Loucy (cell line): ENCODE results near the gene RSF1.

ENCODE experiments used
- H2AFZ ChIP-seq: fragments of 200-600 bp; sonication (generic); 2 replicates; pipeline ENCODE4 v1.6.0; 2016; ENCODE audit warnings: antibody characterized with exemption, mild to moderate bottlenecking, low read length, moderate library complexity
- H3F3A ChIP-seq: fragments of 200-600 bp; 2 replicates; pipeline ENCODE4 v1.6.0; 2016; ENCODE audit warnings: antibody characterized with exemption, low read depth, mild to moderate bottlenecking
- H3K27me3 ChIP-seq: fragments of 200-600 bp; sonication (generic); 2 replicates; pipeline ENCODE4 v1.6.1; 2014; ENCODE audit warnings: low read length, mild to moderate bottlenecking; ENCODE audit not compliant: insufficient read depth, poor library complexity, severe bottlenecking
- H3K36me3 ChIP-seq: fragments of 200-600 bp; sonication (generic); 2 replicates; pipeline ENCODE4 v1.6.1; 2016; ENCODE audit warnings: low read length; ENCODE audit not compliant: insufficient read depth
- H3K4me1 ChIP-seq: fragments of 200-600 bp; sonication (generic); 2 replicates; pipeline ENCODE4 v1.5.1; 2014; ENCODE audit warnings: low read length, mild to moderate bottlenecking; ENCODE audit not compliant: insufficient read depth, poor library complexity, severe bottlenecking
- H3K4me2 ChIP-seq: fragments of 200-600 bp; sonication (generic); 2 replicates; pipeline ENCODE4 v1.6.0; 2014; ENCODE audit warnings: antibody characterized with exemption, low read length, low read depth, mild to moderate bottlenecking; ENCODE audit not compliant: poor library complexity, severe bottlenecking
- H3K4me3 ChIP-seq: fragments of 200-600 bp; sonication (generic); 2 replicates; pipeline ENCODE4 v1.5.1; 2014; ENCODE audit warnings: low read length, mild to moderate bottlenecking, mixed read lengths; ENCODE audit not compliant: poor library complexity, severe bottlenecking
- H3K79me2 ChIP-seq: fragments of 200-600 bp; sonication (generic); 2 replicates; pipeline ENCODE4 v1.6.1; 2014; ENCODE audit warnings: low read length; ENCODE audit not compliant: insufficient read depth
- H3K9ac ChIP-seq: fragments of 200-600 bp; sonication (generic); 2 replicates; pipeline ENCODE4 v1.6.0; 2014; ENCODE audit warnings: mild to moderate bottlenecking, low read depth, low read length, moderate library complexity; ENCODE audit not compliant: poor library complexity, severe bottlenecking
- H3K9me2 ChIP-seq: fragments of 200-600 bp; sonication (generic); replicated peaks from 2 replicates; pipeline ENCODE4 v1.6.1; 2016; ENCODE audit warnings: low read depth, low read length, mixed read lengths
- H3K9me3 ChIP-seq: fragments of 200-600 bp; sonication (generic); 2 replicates; pipeline ENCODE4 v1.6.1; 2014; ENCODE audit warnings: mild to moderate bottlenecking, antibody characterized with exemption, low read length, low read depth; ENCODE audit not compliant: insufficient read depth
- H4K20me1 ChIP-seq: fragments of 200-600 bp; sonication (generic); 2 replicates; pipeline ENCODE4 v1.6.0; 2014; ENCODE audit warnings: antibody characterized with exemption, low read length, mild to moderate bottlenecking; ENCODE audit not compliant: insufficient read depth, poor library complexity, severe bottlenecking
- CTCF ChIP-seq: fragments of 200-600 bp; sonication (generic); conservative IDR thresholded peaks from 2 replicates; pipeline ENCODE4 v1.5.1; 2014; ENCODE audit warnings: mild to moderate bottlenecking, antibody characterized with exemption, low read length
- EZH2phosphoT487 ChIP-seq: fragments of 200-600 bp; IDR thresholded peaks from 2 replicates; pipeline ENCODE4 v1.6.1; 2018; ENCODE audit warnings: antibody characterized with exemption, mild to moderate bottlenecking, moderate library complexity, borderline replicate concordance

RSF1 gene

GRCh38 chr11:77732143-77732542 is 88.4 kb downstream of the RSF1 start:
- H2AFZ ChIP-seq: no peak overlapping the region
- no peaks in the 10 kb centered on the region for H3K79me2 ChIP-seq
- H3K4me1 ChIP-seq: no peaks in the 10 kb centered on the region
- H3K9me3 ChIP-seq: peaks cover 10% of the 10 kb centered on the region; the same call in 1 of the 2 replicates
- no peak overlapping the region for H3K4me3 ChIP-seq
- no peak overlapping the region for H3K9ac ChIP-seq
- H3K4me2 ChIP-seq: no peak overlapping the region
- no peaks in the 10 kb centered on the region for H3F3A ChIP-seq
- no peaks in the 10 kb centered on the region for H3K27me3 ChIP-seq
- TF ChIP-seq EZH2phosphoT487 (no peak), CTCF (no peak)
- H4K20me1 ChIP-seq: no peaks in the 10 kb centered on the region
- H3K36me3 ChIP-seq: peaks cover 57% of the 10 kb centered on the region
- no peaks in the 10 kb centered on the region for H3K9me2 ChIP-seq

- Histone ChIP-seq H3K9ac (no peak overlapping the region), H3K9me2 (no peaks in the 10 kb centered on the region), H4K20me1 (no peaks in the 10 kb centered on the region), H3K27me3 (no peaks in the 10 kb centered on the region), H3K9me3 (peaks cover 10% of the 10 kb centered on the region; the same call in 1 of the 2 replicates), H3K4me3 (no peak overlapping the region), H3K79me2 (no peaks in the 10 kb centered on the region), H2AFZ (no peak overlapping the region), H3K4me1 (no peaks in the 10 kb centered on the region), H3K36me3 (peaks cover 44% of the 10 kb centered on the region), H3K4me2 (no peak overlapping the region), H3F3A (no peaks in the 10 kb centered on the region)
- TF ChIP-seq CTCF (no peak), EZH2phosphoT487 (no peak)
Observed at GRCh38 chr11:77730789-77731188, 89.7 kb downstream of the RSF1 start.

- Histone ChIP-seq H3F3A (no peaks in the 10 kb centered on the region), H3K4me1 (no peaks in the 10 kb centered on the region), H2AFZ (no peak overlapping the region), H3K27me3 (no peaks in the 10 kb centered on the region), H3K9ac (no peak overlapping the region), H3K79me2 (no peaks in the 10 kb centered on the region), H3K36me3 (peaks cover 48% of the 10 kb centered on the region), H3K9me3 (peaks cover 10% of the 10 kb centered on the region; the same call in 1 of the 2 replicates), H3K9me2 (no peaks in the 10 kb centered on the region), H3K4me3 (no peak overlapping the region), H4K20me1 (no peaks in the 10 kb centered on the region), H3K4me2 (no peak overlapping the region)
- TF ChIP-seq CTCF: no peak
- no peak for TF ChIP-seq EZH2phosphoT487
Observed at GRCh38 chr11:77729063-77729462, 91.5 kb downstream of the RSF1 start.
